Dedifferentiated amniotic fluid mesenchymal stem cell (primary cell): ENCODE results near the gene TTLL8.

Source experiments
- DNase-seq: peaks from one replicate; pipeline ENCODE4 v3.0.0-alpha.2; 2016; ENCODE audit errors: extremely low spot score

TTLL8 gene

DNA sequence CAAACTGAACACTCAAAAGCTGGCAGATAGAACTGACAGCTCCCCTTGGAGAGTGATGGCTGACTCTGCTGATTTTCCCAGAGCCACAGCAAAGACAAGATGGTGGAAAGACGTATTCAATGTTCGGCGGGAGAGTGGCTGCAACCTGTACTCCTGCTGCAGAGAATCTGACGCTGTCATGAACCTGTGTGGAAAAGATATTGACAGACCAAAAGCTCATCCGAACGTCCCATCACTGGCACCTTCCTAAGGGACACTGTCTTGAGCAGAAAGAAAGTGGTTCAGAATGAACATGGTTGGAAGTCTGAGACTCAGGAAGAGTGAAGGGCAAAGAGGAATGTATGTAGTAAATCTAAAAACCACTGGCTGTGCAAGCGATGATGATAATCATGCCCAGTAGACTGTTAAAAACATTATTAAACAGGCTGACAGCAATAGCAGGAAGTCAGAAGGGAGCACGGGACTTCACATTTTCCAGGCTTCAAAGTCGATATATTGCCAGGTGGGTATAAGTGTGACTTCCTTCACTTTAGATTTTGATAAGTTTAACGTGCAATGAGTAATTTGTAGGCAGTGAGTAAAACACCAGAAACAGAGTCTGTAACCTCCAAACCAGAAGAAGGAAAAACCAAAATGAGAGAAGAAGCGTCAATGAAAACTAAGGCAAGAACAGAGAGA, 39.4 kb downstream of the TTLL8 start:
- no peak for DNase-seq

DNA sequence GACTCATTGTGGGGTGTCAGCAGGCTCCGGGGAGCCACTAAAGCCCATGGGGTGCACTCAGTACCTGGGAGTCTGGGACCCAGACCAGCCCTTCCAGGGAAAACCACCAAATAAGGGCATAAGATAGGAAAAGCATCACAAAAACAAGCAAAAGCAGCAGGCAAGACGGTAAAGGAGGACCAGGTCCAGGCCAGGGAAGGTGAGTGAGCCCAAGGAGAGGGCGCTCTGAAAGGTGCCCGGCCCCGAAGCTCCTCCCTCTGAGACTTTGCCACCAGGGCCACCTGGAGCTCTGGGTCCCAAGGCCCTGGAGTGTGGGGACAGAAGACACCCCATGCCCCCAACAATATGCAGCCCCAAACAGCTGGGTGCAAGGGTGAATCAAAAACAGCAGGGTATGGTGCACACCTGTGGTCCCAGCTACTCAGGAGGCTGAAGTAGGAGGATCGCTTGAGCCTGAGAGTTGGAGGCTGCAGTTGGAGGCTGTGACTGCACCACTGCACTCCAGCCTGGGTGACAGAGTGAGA, 40.3 kb downstream of the TTLL8 start:
- no peak for DNase-seq

DNA sequence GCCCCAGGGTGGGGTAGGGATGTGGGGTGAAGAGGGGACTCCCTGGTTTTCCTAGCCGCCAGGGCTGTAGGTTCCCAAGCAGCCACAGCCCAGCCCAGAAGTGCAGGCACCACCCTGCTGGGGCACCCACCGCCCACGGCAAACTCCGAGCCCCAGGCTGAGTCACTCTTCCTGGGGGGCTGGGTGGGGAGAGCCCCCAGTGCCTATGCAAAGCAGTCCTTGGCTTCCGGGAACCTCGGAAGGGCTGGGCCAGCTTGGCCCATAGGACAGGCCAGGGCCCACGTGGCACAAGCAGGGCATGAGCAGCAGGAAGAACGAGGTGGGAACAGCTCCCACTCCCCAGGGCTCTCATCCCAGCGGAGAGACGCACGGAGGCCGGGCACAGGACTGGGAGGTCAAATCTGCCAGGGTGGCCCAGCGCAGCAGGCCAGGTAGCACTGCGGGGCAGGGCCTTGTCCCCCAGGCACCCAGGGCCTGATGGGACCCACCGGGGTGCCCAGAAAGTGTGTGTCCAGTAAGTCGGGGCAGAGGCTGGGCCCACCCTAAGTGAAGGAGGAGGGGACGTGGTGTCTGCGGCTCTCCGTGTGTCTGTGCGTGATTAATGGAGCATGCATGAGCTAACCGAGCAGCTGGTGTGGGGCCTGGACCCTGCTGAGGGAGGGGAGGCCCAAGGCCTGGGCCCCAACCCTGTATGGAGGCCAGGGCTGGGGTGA, 41.0 kb downstream of the TTLL8 start:
- no peak for DNase-seq

DNA sequence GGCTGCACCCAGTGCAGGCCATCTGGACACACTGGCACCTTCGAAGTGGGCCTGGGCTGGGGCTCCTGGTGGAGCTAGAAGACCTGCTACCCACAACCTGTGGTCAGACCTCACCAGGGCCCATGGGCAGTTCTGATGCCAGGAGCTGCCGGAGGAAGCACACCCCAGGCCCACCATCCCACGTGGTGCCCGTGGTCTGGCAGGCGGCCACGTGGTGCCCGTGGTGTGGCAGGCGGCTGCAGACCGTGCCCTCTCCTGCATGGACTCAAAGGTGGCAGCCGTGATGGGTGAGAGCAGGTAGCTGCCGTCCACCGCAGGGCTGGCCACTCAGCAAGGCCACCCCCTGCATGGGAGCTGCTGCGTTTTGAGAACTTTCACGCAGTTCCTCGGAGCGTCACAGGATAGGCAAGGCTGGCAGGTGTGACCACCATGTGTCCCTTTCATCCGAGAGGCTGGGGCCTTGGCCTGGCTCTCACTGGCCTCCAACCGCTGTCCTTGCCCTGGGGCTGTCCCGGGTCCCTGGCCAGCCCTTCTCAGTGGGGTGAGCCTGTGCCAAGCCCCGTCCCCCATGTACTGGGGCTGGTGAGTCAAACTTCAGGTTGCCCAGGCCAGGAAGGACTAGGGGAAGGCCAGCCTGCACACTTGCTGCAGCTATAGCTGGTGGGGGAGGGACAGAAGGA, 41.6 kb downstream of the TTLL8 start:
- DNase-seq = no peak

DNA sequence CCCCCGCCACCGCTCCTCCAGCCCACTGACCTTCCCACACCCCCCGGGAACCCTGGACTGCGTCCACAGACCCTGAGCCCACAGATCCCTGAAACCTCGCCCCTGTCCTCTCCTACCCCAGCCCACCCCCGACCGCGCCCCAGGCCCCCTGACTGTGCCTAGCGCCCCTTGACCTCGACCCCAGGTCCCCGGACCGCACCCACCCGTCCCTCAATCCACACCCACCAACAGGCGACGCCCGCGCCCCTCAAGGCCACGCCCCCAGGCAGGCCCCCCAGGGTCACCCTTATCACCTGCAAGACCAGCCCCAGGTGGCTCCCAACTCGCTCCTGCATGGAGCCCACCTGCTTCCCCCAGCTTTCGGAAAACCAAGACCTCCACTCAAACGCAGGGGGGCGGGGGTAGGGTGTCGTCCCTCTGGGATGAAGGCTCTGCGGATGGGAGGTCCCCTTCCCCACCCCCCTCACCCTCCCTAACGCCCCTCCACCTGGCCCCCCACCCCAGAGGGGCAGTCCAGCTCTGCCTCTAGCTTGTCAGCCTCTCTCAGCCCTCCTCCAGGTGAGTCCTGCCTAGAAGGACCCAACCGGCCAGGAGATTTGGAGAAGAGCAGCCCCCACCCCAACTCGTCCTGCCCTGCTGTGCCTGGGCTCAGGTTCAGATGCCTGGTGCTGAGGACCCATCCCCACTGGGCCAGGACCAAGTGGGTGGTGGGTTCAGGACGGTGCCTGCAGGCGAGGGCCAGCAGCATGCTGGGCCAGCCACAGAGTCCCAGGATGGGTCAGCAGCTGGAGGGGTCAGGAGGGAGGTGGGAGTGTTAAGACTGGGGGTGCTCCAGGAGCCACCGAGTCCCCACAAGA, 42.4 kb downstream of the TTLL8 start:
- DNase-seq = no peak

DNA sequence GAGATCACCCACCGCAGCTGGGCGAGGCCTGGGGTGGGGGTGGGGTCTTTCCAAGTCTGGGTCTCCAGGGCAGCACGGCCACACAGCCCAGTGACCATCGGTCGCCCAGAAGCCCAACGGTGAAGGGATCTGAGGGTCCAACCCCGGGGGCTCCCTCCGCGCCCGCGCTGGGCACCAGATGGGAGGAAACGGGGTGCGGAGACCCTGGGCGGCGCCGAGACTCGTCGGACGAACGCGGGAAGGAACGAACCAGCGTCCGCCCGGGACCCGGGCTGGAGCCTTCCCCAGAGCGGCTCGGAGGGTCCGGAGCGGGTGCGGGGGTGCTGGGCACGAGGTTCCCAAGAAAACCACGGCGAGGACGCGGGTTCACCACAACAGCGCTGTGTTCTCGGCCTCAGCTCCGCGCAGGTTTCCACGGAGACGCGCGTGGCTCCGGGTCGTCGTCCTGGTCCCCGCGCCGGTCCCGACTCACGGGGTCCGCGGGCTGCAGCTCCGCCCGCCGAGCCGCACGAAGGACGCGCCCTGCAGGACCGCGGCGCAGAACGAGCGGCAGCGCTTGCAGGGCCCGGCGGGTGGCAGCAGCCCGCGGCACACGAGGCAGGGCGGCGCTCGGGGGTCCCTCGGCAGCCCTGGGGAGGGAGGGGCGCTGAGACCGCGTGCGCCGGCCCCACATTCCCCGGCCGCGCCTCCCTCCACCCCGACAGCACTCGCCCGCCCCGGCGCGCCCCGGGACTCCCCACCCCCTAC, 43.3 kb downstream of the TTLL8 start:
- no peak for DNase-seq

DNA sequence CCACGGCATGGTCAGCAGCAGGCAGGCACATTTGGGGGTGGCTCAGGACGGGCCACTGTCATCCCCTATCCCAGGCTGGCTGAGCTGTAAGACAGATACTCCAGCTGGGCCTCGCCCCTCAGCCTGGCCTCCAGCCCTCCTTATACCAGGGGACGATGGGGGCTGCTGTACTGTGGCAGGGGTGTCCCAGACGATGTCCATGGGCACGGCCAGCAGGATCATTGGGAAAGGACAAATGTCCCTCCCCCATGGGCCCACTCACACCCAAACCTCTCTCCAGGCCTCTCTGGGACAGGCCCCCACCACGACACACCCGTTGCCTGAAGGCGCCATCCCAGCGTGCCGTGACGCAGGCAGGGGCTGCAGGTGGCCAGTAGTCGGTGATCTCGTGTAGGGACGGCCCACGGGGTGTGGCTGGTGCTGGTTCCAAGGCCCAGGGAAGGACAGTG, 44.0 kb downstream of the TTLL8 start:
- no peak for DNase-seq

DNA sequence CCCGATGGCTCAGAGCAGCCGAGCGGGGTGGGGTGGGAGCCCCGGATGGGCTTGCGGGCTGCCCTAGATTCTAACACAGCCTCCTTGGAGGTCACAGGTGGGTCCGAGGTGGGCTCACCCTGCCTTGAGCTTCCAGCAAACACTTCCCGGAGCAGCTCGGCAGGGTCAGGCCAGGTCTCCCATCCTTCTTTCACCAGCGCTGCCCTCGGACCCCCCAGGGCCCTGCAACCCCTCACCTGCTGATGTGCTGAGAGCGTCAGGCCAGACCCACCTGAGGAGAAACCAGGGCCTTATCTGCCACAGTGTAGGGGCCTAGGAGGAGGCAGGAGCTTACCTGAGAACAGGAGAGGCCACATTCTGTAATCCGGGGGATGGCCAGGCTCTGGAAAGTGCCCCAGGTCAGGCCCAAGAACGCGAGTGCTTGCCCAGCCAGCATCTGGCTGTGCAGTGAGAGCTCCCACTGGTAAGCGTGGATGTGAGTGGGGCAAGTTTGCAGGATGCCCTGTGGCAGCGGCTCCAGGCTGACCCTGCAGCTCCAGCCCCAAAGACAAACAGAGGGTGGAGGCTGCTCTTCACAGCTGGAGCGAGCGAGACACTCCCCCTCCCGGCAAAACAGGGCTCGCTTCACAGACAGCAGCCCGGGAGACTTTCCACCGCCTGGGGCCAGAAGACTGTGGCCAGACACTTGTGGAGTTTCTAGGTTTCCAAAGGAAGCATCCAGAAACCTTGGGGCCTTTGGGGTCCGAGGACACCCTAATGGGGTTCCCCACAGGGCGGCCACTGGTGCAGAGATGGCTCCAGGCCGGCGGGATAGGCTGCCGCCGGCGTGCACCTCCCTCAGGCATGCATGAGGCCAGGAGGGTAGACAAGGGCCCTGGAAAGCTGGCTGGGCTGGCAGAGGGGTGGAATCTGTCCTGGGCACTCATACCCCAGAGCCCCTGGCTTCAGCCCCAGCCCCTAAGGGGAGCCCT, 45.6 kb downstream of the TTLL8 start, which contains the start of gene IL17REL:
Gene IL17REL (minus strand): TSS at position 555 of the 971 bp plus-strand sequence. CDS start 119 bp downstream, at position 436.
- no peak for DNase-seq

DNA sequence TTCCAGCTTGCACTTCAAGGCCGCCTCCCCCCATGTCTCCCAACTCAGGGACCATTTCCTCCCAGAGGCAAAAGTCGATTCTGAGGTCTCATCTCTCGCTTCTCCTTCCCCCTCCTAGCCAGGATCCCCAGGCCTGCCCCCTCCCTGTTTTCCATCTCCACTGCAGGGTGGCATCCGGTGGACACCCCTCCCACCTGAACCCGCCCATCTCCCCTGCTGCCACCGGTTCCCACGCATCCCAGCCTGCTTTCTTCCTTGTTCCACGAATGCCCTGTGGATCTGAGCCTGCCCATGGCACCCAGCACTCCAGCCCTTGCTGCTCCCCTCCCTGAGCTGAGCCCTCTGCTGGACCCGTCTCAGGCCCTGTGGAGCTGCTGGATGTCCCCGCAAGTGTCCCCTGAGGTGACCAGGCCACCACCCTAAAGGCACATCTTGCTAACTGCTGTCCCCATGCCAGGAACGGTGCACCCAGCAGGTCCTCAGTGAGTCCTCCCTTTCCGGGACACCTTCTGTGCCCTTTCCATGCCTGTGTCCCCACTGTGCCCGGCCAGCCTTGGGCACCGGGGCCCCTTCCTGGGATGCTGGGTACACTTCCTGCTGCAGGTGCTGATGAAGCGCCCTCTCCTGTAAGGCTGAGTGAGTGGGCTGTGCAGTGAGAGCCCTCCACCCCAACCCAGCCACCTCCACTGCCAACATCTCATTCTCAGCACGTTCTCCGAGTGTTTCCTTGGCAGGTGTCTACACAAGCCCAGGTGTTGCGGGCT, 46.5 kb downstream of the TTLL8 start:
- no peak for DNase-seq

DNA sequence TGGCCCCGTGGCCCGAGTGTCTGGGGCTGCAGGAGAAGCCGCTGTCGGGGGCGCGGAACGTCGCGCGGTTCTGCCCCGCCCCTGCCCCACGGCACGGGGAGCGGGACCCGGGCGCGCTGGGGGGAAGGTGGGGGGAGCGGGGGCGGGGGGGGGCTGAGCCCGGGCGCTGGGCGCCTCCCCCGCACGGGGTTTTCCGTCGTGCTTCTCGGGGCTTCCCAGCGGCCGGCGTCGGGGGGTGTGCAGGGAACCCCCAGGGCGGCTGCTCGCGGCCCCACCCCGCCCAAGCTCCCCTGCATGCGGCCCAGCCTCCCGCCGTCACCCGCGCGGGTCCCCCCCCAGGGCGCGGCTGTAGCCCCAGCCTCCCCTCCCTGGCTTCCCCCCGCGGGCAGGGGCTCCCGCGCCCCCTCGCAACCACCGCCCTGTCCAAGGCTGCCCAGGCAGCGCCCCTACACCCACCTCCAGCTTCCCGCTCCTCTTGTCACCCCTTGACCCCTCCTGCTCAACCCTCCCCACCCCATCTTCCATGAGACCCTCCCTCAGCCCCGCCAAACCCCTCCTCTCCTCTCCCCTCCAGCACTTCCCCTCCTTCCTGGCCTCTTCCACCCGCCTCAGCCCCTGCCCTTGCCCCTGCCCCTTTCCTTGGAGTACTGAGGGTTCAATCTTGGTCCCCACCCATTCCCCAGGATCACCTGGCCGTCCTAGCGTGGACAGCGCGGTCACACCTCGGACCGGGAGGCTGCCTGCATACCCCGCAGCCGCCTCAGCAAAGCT, 47.2 kb downstream of the TTLL8 start:
- DNase-seq = no peak

DNA sequence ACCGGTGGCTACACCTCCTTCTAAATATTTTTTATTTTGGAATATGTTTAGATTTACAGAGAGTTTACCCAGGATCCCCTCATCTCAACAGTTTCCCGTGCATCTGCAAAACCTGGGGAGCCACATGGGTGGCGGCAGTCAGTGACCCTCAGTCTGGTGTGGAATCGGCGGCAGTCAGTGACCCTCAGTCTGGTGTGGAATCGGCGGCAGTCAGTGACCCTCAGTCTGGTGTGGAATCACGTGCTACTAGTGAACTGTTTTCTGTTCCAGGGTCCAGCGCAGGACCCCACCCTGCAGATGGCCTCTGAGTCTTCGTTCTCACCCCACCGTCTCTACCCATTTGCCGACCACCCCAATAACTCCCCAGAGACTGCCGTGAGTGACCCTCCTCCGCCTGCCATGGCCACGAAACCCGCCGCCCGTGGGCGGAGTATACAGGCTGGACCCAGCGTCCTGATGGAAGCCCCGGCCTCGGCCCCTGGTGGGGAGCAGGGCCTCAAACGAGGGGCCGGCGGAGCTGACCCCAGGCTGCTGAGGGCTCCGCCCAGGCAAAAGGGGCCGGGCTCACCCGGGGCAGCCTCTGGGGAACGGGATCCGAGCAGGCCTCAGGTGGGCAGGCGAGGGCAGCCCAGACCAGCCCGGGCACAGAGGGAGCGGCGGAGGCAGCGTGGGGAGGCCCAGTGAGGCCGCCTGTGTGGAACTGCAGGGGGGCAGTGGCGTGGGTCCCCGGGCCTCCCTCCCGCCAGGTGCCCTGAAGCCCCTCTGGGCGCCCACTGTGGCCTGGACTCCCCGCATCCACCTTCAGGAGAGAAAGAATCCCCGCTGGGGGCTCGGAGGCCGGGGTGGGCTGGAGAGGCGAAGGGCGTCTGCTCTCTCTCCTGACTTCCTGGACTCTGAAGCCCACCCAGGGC, 48.1 kb downstream of the TTLL8 start:
- DNase-seq = no peak

DNA sequence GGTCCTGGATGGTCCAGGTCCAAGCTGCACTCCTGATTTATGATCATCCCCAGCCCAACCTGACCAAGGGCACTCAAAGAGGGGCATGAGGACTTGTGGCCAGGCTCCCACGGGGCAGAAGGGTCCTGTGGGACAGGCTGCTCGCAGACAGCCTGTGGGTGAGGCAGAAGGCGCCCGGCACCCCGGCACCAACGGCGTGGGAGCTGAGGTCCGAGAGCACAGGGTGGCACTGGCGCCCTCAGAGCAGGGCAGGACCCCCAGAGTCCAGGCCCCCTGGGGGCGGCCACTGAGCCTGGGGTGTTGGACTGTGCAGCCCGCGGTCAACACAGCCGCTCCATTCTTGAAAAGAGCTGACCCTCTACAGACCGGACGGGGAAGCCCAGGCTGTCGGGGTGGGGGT, 48.8 kb downstream of the TTLL8 start:
- no peak for DNase-seq

DNA sequence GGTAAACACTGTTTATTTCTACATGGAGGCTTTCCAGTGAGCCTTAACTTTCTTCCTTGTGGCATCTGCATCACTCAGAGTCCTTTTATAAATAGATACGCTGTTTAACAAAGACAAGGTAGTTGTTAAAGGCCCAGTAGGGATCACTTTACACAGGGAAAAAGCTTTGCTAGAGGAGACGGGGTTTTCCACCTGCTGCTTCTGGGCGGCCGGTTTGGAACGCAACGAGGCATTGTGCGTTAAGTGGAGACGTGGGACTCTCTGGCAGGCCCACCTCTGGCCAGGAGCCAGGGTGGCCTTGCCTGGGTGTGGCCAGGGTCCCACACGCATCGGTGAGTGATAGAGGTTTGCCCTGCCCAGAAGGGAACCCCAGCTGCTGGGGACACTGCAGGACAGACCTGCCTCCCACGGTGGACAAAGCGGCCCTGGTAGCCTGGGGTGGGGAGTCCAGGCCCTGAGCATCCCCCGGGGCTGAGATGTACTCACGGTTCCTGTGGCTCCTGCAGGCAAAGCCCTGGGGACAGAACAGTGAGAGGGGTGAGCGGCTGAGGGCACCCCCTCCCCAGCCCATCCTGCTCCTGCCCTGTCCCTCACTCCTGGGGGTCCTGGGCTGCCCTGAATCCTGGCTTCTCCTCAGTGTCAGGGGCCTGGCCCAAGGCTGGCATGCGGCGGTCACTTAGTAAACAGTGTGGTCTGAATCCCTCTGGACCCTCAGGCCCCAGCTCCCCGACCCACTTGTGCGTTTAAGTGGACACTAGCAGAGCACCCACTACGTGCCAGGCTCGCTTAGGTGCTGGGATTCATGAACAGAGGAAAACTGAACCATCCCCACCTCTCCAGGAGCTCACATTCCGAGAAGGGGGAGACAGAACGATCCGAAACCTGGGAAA, 49.7 kb downstream of the TTLL8 start:
- no peak for DNase-seq

DNA sequence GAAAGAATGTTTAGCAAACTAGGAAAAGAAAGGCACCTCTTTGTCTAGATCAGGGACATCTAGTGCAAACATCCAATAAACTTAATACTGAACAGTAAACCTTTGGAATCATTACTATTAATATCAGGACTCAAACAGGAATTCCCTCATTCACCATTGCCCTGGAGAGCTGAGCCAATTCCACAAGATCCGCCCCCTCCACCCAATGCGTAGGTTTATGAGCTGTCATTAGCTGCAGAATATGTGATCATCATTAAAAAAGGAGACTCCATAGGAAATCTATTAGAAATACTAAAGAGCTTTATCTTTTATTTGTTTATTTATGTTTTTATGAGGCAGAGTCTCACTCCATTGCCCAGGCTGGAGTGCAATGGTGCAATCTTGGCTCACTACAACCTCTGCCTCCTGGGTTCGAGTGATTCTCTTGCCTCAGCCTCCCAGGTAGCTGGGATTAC, 51.0 kb downstream of the TTLL8 start:
- no peak for DNase-seq

DNA sequence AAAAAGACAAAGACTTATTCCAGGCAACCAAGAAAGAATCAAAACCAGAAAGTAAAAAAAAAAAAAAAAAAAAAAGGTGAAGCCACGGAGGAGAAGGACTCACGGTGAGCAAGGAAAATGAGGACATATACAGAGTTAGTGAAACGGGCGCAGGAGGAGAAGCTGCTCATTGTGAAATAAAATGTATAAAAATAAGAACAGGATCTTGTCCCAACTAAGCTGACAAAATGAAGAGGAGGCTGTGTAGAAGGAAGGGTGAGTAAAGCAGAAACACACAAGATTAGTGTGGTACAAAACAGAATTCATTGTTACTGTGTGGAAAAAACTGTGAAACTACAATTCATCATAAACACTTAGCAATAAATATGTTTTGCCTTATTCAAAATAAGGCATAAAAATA, 53.2 kb downstream of the TTLL8 start:
- no peak for DNase-seq

DNA sequence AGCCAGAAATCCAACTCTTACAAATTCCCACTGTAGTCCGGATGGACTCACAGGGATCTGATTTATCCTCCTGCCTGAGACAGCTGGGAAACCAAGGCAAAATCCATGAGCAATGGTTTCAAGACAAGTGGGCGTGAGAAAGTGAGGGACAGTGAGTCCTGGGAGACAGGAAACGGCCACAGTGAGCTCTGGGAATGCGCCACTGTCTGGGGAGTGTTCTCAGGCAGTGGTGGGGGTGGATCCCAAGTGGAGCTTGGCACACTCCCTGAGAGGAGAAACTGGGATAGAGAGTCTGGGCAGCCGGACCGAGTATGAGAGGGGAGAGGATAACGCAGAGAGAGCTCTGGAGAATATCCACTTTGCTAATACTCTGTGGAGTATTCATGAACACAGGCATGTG, 55.3 kb downstream of the TTLL8 start:
- no peak for DNase-seq
